BLaER1 (cell line): ENCODE measurements around the gene UNC5B.
"Not testable (repeated sequence)": the region's sequence is repeated elsewhere in the genome, so short reads cannot be mapped to it uniquely, and the experiment has no call there.

ENCODE experiments used
- H3K27ac ChIP-seq: shearing (Covaris generic); formaldehyde crosslinking; 2 replicates; pipeline ENCODE4 v1.8.1; 2022
- H3K27me3 ChIP-seq: shearing (Covaris generic); formaldehyde crosslinking; 2 replicates; pipeline ENCODE4 v1.8.1; 2022
- H3K36me3 ChIP-seq: shearing (Covaris generic); formaldehyde crosslinking; 2 replicates; pipeline ENCODE4 v1.8.1; 2022
- H3K4me1 ChIP-seq: shearing (Covaris generic); formaldehyde crosslinking; 2 replicates; pipeline ENCODE4 v1.8.1; 2022
- H3K4me2 ChIP-seq: shearing (Covaris generic); formaldehyde crosslinking; 2 replicates; pipeline ENCODE4 v1.8.1; 2022
- H3K4me3 ChIP-seq: shearing (Covaris generic); formaldehyde crosslinking; 2 replicates; pipeline ENCODE4 v1.8.1; 2022
- H3K9ac ChIP-seq: shearing (Covaris generic); formaldehyde crosslinking; 2 replicates; pipeline ENCODE4 v1.8.1; 2022
- H3K9me3 ChIP-seq: shearing (Covaris generic); formaldehyde crosslinking; 2 replicates; pipeline ENCODE4 v1.8.1; 2022
- H4K20me1 ChIP-seq: shearing (Covaris generic); formaldehyde crosslinking; 2 replicates; pipeline ENCODE4 v1.8.1; 2022
- Cebpa-rat ChIP-seq: shearing (Covaris generic); IDR thresholded peaks from 2 replicates; pipeline ENCODE4 v1.8.1; 2022

Gene UNC5B

GRCh38 chr10:71291528-71291900, 79.1 kb downstream of the UNC5B start:
- H3K27me3 ChIP-seq, result no peaks in the 10 kb centered on the region
- no peaks in the 10 kb centered on the region for H3K36me3 ChIP-seq
- H3K9me3 ChIP-seq, result no peaks in the 10 kb centered on the region
- no peak overlapping the region for H3K4me3 ChIP-seq
- TF ChIP-seq Cebpa-rat, result no peak
- no peak overlapping the region for H3K27ac ChIP-seq
- H4K20me1 ChIP-seq, result no peaks in the 10 kb centered on the region
- no peak overlapping the region for H3K9ac ChIP-seq
- peaks cover 53% of the 10 kb centered on the region for H3K4me1 ChIP-seq
- H3K4me2 ChIP-seq, result peak overlapping the region; percentile 79

- Histone ChIP-seq H4K20me1 (no peaks in the 10 kb centered on the region), H3K27ac (no peak overlapping the region), H3K9ac (no peak overlapping the region), H3K4me3 (no peak overlapping the region), H3K4me2 (no peak overlapping the region), H3K36me3 (no peaks in the 10 kb centered on the region), H3K9me3 (no peaks in the 10 kb centered on the region), H3K27me3 (no peaks in the 10 kb centered on the region), H3K4me1 (peaks cover 48% of the 10 kb centered on the region)
- no peak for TF ChIP-seq Cebpa-rat
Measured at GRCh38 chr10:71292624-71293445, 80.5 kb downstream of the UNC5B start.

- H3K4me1 ChIP-seq, result peaks cover 49% of the 10 kb centered on the region
Measured at GRCh38 chr10:71293446-71294084, 81.2 kb downstream of the UNC5B start.

GRCh38 chr10:71294091-71294561, 81.8 kb downstream of the UNC5B start:
- Histone ChIP-seq H3K4me2 (no peak overlapping the region), H3K4me3 (no peak overlapping the region), H3K4me1 (peaks cover 49% of the 10 kb centered on the region), H3K27me3 (no peaks in the 10 kb centered on the region), H3K9me3 (no peaks in the 10 kb centered on the region), H3K27ac (no peak overlapping the region), H4K20me1 (no peaks in the 10 kb centered on the region), H3K9ac (no peak overlapping the region), H3K36me3 (no peaks in the 10 kb centered on the region)
- no peak for TF ChIP-seq Cebpa-rat

More at GRCh38 chr10:71293446-71294084, 81.2 kb downstream of the UNC5B start:
- no peak overlapping the region for H3K27ac ChIP-seq
- no peaks in the 10 kb centered on the region for H3K27me3 ChIP-seq
- H3K36me3 ChIP-seq, result no peaks in the 10 kb centered on the region
- H4K20me1 ChIP-seq, result no peaks in the 10 kb centered on the region
- no peak overlapping the region for H3K9ac ChIP-seq
- H3K9me3 ChIP-seq, result no peaks in the 10 kb centered on the region
- no peak for TF ChIP-seq Cebpa-rat
- H3K4me2 ChIP-seq, result no peak overlapping the region
- no peak overlapping the region for H3K4me3 ChIP-seq

- Histone ChIP-seq H3K36me3 (no peaks in the 10 kb centered on the region), H3K27ac (no peak overlapping the region), H3K27me3 (no peaks in the 10 kb centered on the region), H3K4me3 (no peak overlapping the region), H3K4me1 (peaks cover 49% of the 10 kb centered on the region), H3K9ac (no peak overlapping the region), H3K9me3 (no peaks in the 10 kb centered on the region), H3K4me2 (no peak overlapping the region), H4K20me1 (no peaks in the 10 kb centered on the region)
- no peak for TF ChIP-seq Cebpa-rat
Measured at GRCh38 chr10:71294856-71295255, 82.5 kb downstream of the UNC5B start.

- Histone ChIP-seq H3K4me1 (peaks cover 49% of the 10 kb centered on the region), H3K27me3 (no peaks in the 10 kb centered on the region), H3K4me2 (no peak overlapping the region), H3K27ac (no peak overlapping the region), H3K9me3 (no peaks in the 10 kb centered on the region), H3K36me3 (no peaks in the 10 kb centered on the region), H4K20me1 (no peaks in the 10 kb centered on the region), H3K4me3 (no peak overlapping the region), H3K9ac (no peak overlapping the region)
- no peak for TF ChIP-seq Cebpa-rat
Measured at GRCh38 chr10:71295641-71296040, 83.3 kb downstream of the UNC5B start.

- Histone ChIP-seq H3K4me2 (no peak overlapping the region), H3K9ac (no peak overlapping the region), H3K4me1 (peaks cover 47% of the 10 kb centered on the region), H3K4me3 (no peak overlapping the region), H3K9me3 (no peaks in the 10 kb centered on the region), H3K36me3 (no peaks in the 10 kb centered on the region), H3K27me3 (no peaks in the 10 kb centered on the region), H3K27ac (no peak overlapping the region), H4K20me1 (no peaks in the 10 kb centered on the region)
- TF ChIP-seq Cebpa-rat, result no peak
Measured at GRCh38 chr10:71296086-71296485, 83.7 kb downstream of the UNC5B start.

GRCh38 chr10:71296811-71297210, 84.4 kb downstream of the UNC5B start:
- not testable (repeated sequence) for H3K27ac ChIP-seq, H3K4me3 ChIP-seq, H3K9ac ChIP-seq, H3K36me3 ChIP-seq, H4K20me1 ChIP-seq, H3K27me3 ChIP-seq, H3K9me3 ChIP-seq, H3K4me2 ChIP-seq
- H3K4me1 ChIP-seq, result peaks cover 40% of the 10 kb centered on the region

GRCh38 chr10:71297343-71297742, 85.0 kb downstream of the UNC5B start:
- peaks cover 36% of the 10 kb centered on the region for H3K4me1 ChIP-seq
- H3K9me3 ChIP-seq, result no peaks in the 10 kb centered on the region
- TF ChIP-seq Cebpa-rat, result no peak
- H3K27ac ChIP-seq, result no peak overlapping the region
- no peaks in the 10 kb centered on the region for H4K20me1 ChIP-seq
- H3K27me3 ChIP-seq, result no peaks in the 10 kb centered on the region
- no peak overlapping the region for H3K9ac ChIP-seq
- H3K4me3 ChIP-seq, result no peak overlapping the region
- no peaks in the 10 kb centered on the region for H3K36me3 ChIP-seq
- peak overlapping the region; percentile 90 for H3K4me2 ChIP-seq

GRCh38 chr10:71299071-71299785, 86.9 kb downstream of the UNC5B start:
- no peaks in the 10 kb centered on the region for H3K27me3 ChIP-seq
- no peak for TF ChIP-seq Cebpa-rat
- peak overlapping the region; percentile 74 for H3K27ac ChIP-seq
- peaks cover 51% of the 10 kb centered on the region for H3K4me1 ChIP-seq
- no peaks in the 10 kb centered on the region for H4K20me1 ChIP-seq
- no peaks in the 10 kb centered on the region for H3K36me3 ChIP-seq
- H3K9ac ChIP-seq, result peak overlapping the region; percentile 56; the same call in 1 of the 2 replicates
- H3K4me2 ChIP-seq, result peak overlapping the region; percentile 90
- H3K4me3 ChIP-seq, result 0 out of 2 replicates have a peak overlapping the region, but pooled peaks have one; percentile 8
- no peaks in the 10 kb centered on the region for H3K9me3 ChIP-seq
